Mesodermal cell (in vitro differentiated cells): ENCODE data around the gene SRRM4.

ENCODE experiments used
- H3K27ac ChIP-seq: 2 replicates; pipeline ENCODE4 v1.7.0; 2013; ENCODE audit warnings: mild to moderate bottlenecking, low read depth, low read length, moderate library complexity; ENCODE audit not compliant: severe bottlenecking
- H3K36me3 ChIP-seq: 2 replicates; pipeline ENCODE4 v1.7.1; 2013; ENCODE audit warnings: mild to moderate bottlenecking, low read length, moderate library complexity; ENCODE audit not compliant: control insufficient read depth, insufficient read depth
- H3K4me1 ChIP-seq: one replicate; pipeline ENCODE4 v1.7.1; 2013; ENCODE audit warnings: mild to moderate bottlenecking, low read length; ENCODE audit not compliant: insufficient read depth, control insufficient read depth, poor library complexity, severe bottlenecking
- H3K4me3 ChIP-seq: 2 replicates; pipeline ENCODE4 v1.7.0; 2013; ENCODE audit warnings: low read length, control low read depth, mild to moderate bottlenecking; ENCODE audit not compliant: insufficient read depth, poor library complexity, severe bottlenecking; ENCODE audit errors: extremely low read depth
- H3K9me3 ChIP-seq: 2 replicates; pipeline ENCODE4 v1.7.1; 2013; ENCODE audit warnings: mild to moderate bottlenecking, low read length, moderate library complexity; ENCODE audit not compliant: control insufficient read depth
- WGBS, 2 experiments: methylation state at CpG; one replicate each; pipeline ENCODE4 v1.1.5; 2013; ENCODE audit warnings: missing lambda C conversion rate in 2 of 2; ENCODE audit not compliant: insufficient coverage in 2 of 2; 5-methylcytosine and 5-hydroxymethylcytosine counted together

The SRRM4 gene

GRCh38 chr12:119149270-119149669 lies 167.9 kb downstream of the SRRM4 start:
- Histone ChIP-seq H3K4me3 (no peak overlapping the region), H3K36me3 (no peaks in the 10 kb centered on the region), H3K9me3 (no peaks in the 10 kb centered on the region), H3K27ac (no peak overlapping the region), H3K4me1 (peaks cover 6% of the 10 kb centered on the region)
- WGBS, 2 experiments, result 84 to 87% methylated on average over 7 of the region's 7 CpGs

DNA sequence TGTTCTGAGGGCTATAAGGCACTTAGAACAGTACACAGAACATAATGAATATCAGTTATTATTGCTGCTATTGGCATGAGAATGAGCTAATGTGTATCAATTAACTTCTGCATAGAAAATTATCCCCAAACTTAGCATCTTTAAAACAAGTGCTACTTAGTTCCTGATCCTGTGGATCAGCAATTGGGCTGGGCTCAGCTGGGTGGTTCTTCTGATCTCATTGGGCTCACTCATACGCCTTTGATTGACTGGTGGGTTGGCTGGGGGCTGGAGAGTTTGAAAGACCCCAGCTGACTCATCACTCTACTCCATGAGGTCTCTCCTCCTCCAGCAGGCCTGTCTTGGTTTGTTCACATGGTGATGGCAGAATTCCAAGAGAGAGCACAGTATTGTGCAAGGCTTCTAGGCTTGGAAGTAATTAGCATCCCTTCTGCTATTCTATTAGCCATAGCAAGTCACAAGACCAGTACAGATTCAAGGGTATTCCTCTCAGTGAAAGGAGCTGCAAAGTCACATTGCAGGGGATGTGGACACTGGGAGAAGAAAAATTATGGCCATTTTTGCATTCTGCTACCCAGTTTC lies 170.2 kb downstream of the SRRM4 start:
- Histone ChIP-seq H3K27ac (no peak overlapping the region), H3K36me3 (no peaks in the 10 kb centered on the region), H3K9me3 (no peaks in the 10 kb centered on the region), H3K4me1 (peaks cover 6% of the 10 kb centered on the region), H3K4me3 (no peak overlapping the region)
- no CpG with 5 or more reads among the region's 1 CpG for WGBS, 2 experiments

DNA sequence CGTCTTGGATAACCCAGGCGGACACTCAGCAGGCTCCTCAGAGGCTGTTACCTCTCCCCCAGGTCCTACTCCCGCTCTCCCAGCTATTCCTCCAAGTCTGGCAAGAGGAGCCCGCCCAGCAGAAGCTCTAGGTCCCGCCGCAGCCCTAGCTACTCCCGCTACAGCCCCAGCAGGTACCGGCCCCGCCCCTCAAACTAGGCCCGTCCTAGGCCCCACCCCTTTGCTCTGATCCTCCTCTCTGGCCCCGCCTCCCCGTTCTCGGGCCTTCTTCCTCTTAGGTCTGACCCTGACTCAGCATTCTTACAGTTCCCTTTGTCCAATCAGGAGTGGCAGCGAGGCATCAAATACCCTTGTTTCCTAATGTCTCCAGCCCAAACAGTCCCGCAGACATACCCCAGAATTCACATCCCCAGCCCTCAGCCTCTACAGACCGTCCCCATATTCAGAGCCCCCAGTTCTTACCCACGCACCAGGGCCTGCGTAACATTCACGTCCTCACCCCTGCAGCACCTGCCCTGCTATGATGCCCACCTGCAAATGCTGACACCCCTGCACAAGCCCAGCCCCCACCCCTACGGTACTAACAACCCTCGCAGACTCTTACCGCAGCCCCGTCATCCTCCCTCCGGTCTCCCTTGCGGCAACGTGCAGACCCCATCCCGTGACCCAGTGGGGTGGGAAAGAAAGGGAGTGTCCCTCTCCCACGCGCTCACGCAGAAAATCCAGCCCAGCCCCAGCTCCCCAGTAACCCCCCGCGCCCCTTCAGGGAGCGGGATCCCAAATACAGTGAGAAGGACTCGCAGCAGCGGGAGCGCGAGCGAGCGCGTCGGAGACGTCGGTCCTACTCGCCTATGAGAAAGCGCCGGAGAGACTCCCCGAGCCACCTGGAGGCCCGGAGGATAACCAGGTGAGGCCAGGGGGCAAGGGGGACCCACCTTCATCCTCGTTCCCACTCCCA lies 172.4 kb downstream of the SRRM4 start:
- Histone ChIP-seq H3K36me3 (no peaks in the 10 kb centered on the region), H3K27ac (peak overlapping the region; percentile 73), H3K4me1 (no peaks in the 10 kb centered on the region), H3K4me3 (peak overlapping the region; percentile 30), H3K9me3 (no peaks in the 10 kb centered on the region)
- WGBS, 2 experiments, result 48 to 51% methylated on average over 33 to 45 of the region's 49 CpGs

DNA sequence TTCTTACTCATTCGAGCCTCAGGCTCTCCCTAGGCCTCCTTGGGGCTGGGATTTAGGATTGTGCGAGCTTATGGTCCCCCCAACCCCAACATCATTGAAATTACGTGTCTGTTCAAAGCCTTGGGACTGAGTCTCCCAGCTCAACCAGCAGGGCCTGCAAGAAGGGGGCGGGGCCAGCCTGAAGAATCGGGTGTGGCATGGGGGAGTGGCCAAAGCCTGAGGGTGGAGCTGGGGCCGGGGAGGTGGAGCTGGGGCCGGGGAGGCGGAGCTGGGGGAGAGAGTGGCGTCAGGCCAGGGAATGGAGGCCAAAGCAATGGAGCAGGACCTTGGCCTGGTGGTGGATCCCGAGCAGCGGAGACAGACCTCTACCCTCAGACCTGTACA lies 173.1 kb downstream of the SRRM4 start:
- Histone ChIP-seq H3K4me3 (peak overlapping the region; percentile 30), H3K4me1 (no peaks in the 10 kb centered on the region), H3K27ac (peak overlapping the region; percentile 73), H3K36me3 (no peaks in the 10 kb centered on the region), H3K9me3 (no peaks in the 10 kb centered on the region)
- WGBS, 2 experiments, result 60 to 80% methylated on average over 6 of the region's 11 CpGs

- 81 to 83% methylated on average over 14 to 31 of the region's 35 CpGs for WGBS, 2 experiments
- H3K4me3 ChIP-seq, result no peak overlapping the region
- no peak overlapping the region for H3K27ac ChIP-seq
- no peaks in the 10 kb centered on the region for H3K4me1 ChIP-seq
- H3K9me3 ChIP-seq, result no peaks in the 10 kb centered on the region
- H3K36me3 ChIP-seq, result no peaks in the 10 kb centered on the region
Measured at GRCh38 chr12:119156401-119157044, 175.2 kb downstream of the SRRM4 start.

GRCh38 chr12:119157528-119157927 lies 176.2 kb downstream of the SRRM4 start:
- H3K36me3 ChIP-seq, result no peaks in the 10 kb centered on the region
- no peak overlapping the region for H3K4me3 ChIP-seq
- no peaks in the 10 kb centered on the region for H3K9me3 ChIP-seq
- 89 to 90% methylated on average over 4 to 6 of the region's 6 CpGs for WGBS, 2 experiments
- H3K4me1 ChIP-seq, result no peaks in the 10 kb centered on the region
- no peak overlapping the region for H3K27ac ChIP-seq

DNA sequence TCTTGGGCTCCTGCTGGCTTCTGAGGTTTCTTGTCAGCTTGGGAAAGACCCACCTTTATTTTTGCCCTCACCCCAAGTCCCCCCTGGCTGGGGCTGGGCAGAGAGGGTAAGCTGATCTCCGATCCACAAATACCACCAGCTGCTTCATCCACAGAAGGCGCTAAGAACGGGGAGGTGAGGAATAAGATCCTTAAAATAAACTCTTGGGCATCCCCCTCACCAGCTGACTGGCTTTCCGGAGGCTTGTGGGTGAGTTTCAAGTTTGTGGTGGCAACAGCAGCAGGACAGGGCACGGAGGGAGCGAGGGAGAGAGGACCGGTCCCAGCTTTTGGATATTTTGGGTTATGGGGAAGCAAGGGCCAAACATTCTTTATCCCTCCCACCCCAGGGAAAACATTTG lies 176.6 kb downstream of the SRRM4 start:
- H3K4me3 ChIP-seq, result no peak overlapping the region
- H3K27ac ChIP-seq, result no peak overlapping the region
- no peaks in the 10 kb centered on the region for H3K4me1 ChIP-seq
- H3K36me3 ChIP-seq, result no peaks in the 10 kb centered on the region
- H3K9me3 ChIP-seq, result no peaks in the 10 kb centered on the region
- WGBS, 2 experiments, result 100% methylated on average over 1 to 2 of the region's 7 CpGs

DNA sequence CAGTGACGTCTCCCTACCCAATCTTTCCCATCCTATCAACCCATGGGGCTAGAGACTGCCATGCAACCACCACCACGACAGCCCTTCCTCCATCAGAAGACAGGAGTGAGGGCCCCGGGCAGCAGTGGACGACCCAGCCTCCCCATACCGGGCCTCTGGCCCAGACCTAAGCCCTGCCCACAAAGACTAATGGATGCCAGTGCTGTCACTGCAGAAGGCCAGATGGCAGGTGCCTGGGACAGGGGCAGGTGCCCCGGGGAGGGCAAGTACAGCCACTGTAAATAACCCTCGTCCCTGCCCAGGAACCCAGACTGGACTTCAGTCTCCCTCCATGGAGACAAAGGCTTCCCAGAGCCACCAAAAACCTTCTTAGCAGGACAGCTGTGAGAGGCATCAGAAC lies 177.1 kb downstream of the SRRM4 start:
- H3K27ac ChIP-seq, result no peak overlapping the region
- H3K9me3 ChIP-seq, result no peaks in the 10 kb centered on the region
- H3K4me1 ChIP-seq, result no peaks in the 10 kb centered on the region
- WGBS, 2 experiments, result 81 to 92% methylated on average over 6 to 7 of the region's 7 CpGs
- H3K4me3 ChIP-seq, result no peak overlapping the region
- H3K36me3 ChIP-seq, result no peaks in the 10 kb centered on the region

DNA sequence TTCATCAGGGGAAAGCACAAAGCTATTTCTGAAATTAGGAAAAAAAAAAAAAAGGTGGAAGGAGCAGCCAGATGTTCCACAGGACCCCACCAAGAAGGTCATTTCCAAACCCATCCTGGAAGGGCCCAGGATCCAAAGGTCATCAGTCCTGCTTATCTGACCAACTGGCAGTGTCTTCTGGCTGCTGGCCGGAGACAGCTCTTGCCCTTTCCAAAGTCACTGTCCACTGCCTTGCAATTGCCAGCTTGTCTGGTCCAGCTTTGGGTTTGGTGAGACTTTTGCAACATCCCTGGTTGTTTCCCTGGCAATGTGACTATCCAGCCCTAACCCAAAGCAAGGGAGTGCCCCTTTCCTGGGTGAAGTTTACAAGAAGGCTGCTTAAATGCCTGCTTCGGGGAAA lies 178.5 kb downstream of the SRRM4 start:
- WGBS, 2 experiments, result 82 to 100% methylated on average over 1 of the region's 2 CpGs
- Histone ChIP-seq H3K4me1 (no peaks in the 10 kb centered on the region), H3K36me3 (no peaks in the 10 kb centered on the region), H3K27ac (no peak overlapping the region), H3K9me3 (no peaks in the 10 kb centered on the region), H3K4me3 (no peak overlapping the region)

GRCh38 chr12:119167902-119168301 lies 186.6 kb downstream of the SRRM4 start:
- Histone ChIP-seq H3K27ac (no peak overlapping the region), H3K4me3 (no peak overlapping the region), H3K9me3 (no peaks in the 10 kb centered on the region), H3K4me1 (peaks cover 3% of the 10 kb centered on the region), H3K36me3 (no peaks in the 10 kb centered on the region)
- 88 to 90% methylated on average over 2 to 3 of the region's 3 CpGs for WGBS, 2 experiments
